ENCODE data around the gene ERC2. TPM values are rescaled to one million over a fixed set of nuclear protein-coding genes. Genes with fewer than 3 reads are reported as not detected.

The ERC2 gene
- total RNA-seq, 1 donor from 2014 or later = under 0.01 TPM

GRCh38 chr3:55597641-55598040 is 870.6 kb downstream of the ERC2 start:
- FAIRE-seq = peak; percentile 86
- TF ChIP-seq CTCF (IDR thresholded peaks at IDR 0.05; ENCODE audit: insufficient read depth, low read length, severe bottlenecking) = no peak
- H3K36me3 ChIP-seq (ENCODE audit: control insufficient read depth, insufficient read depth, low read length) = no peaks in the 10 kb centered on the region
- peak; percentile 54 for DNase-seq (ENCODE audit: low read depth)
- no peak overlapping the region for H3K4me3 ChIP-seq (ENCODE audit: low read depth, low read length)
- no peaks in the 10 kb centered on the region for H3K27me3 ChIP-seq (ENCODE audit: control insufficient read depth, insufficient read depth, low read length)

- FAIRE-seq (no peak), DNase-seq (ENCODE audit: low read depth) (no peak)
- no peaks in the 10 kb centered on the region for H3K27me3 ChIP-seq (ENCODE audit: control insufficient read depth, insufficient read depth, low read length)
- no peaks in the 10 kb centered on the region for H3K36me3 ChIP-seq (ENCODE audit: control insufficient read depth, insufficient read depth, low read length)
- no peak overlapping the region for H3K4me3 ChIP-seq (ENCODE audit: low read depth, low read length)
- TF ChIP-seq CTCF (IDR thresholded peaks at IDR 0.05; ENCODE audit: insufficient read depth, low read length, severe bottlenecking) = no peak
These were observed 872.1 kb downstream of the ERC2 start for GRCh38 chr3:55596212-55596611.

GRCh38 chr3:55595420-55595819 is 872.8 kb downstream of the ERC2 start:
- DNase-seq (ENCODE audit: low read depth) (no peak), FAIRE-seq (no peak)
- Histone ChIP-seq H3K36me3 (ENCODE audit: control insufficient read depth, insufficient read depth, low read length) (no peaks in the 10 kb centered on the region), H3K4me3 (ENCODE audit: low read depth, low read length) (no peak overlapping the region), H3K27me3 (ENCODE audit: control insufficient read depth, insufficient read depth, low read length) (no peaks in the 10 kb centered on the region)
- TF ChIP-seq CTCF (IDR thresholded peaks at IDR 0.05; ENCODE audit: insufficient read depth, low read length, severe bottlenecking) = no peak

GRCh38 chr3:55592572-55592971 is 875.7 kb downstream of the ERC2 start:
- FAIRE-seq = peak; percentile 64
- TF ChIP-seq CTCF (IDR thresholded peaks at IDR 0.05; ENCODE audit: insufficient read depth, low read length, severe bottlenecking) = no peak
- no peaks in the 10 kb centered on the region for H3K27me3 ChIP-seq (ENCODE audit: control insufficient read depth, insufficient read depth, low read length)
- DNase-seq (ENCODE audit: low read depth) = peak; percentile 64
- no peaks in the 10 kb centered on the region for H3K36me3 ChIP-seq (ENCODE audit: control insufficient read depth, insufficient read depth, low read length)
- no peak overlapping the region for H3K4me3 ChIP-seq (ENCODE audit: low read depth, low read length)

- Histone ChIP-seq H3K27me3 (ENCODE audit: control insufficient read depth, insufficient read depth, low read length) (no peaks in the 10 kb centered on the region), H3K4me3 (ENCODE audit: low read depth, low read length) (no peak overlapping the region), H3K36me3 (ENCODE audit: control insufficient read depth, insufficient read depth, low read length) (no peaks in the 10 kb centered on the region)
- no peak for FAIRE-seq
- peak; percentile 10 for DNase-seq (ENCODE audit: low read depth)
- TF ChIP-seq CTCF (IDR thresholded peaks at IDR 0.05; ENCODE audit: insufficient read depth, low read length, severe bottlenecking) = no peak
These were observed 876.4 kb downstream of the ERC2 start for GRCh38 chr3:55591888-55592287.

- TF ChIP-seq CTCF (IDR thresholded peaks at IDR 0.05; ENCODE audit: insufficient read depth, low read length, severe bottlenecking) = no peak
- FAIRE-seq = no peak
These were observed 880.0 kb downstream of the ERC2 start for GRCh38 chr3:55588146-55588765.

More at GRCh38 chr3:55588146-55588765, 880.0 kb downstream of the ERC2 start:
- no peaks in the 10 kb centered on the region for H3K27me3 ChIP-seq (ENCODE audit: control insufficient read depth, insufficient read depth, low read length)
- DNase-seq (ENCODE audit: low read depth) = no peak
- H3K36me3 ChIP-seq (ENCODE audit: control insufficient read depth, insufficient read depth, low read length) = no peaks in the 10 kb centered on the region
- H3K4me3 ChIP-seq (ENCODE audit: low read depth, low read length) = no peak overlapping the region
